ENCODE data around the gene GRIPAP1.

- no peak for TF ChIP-seq EZH2phosphoT487 (conservative IDR thresholded peaks at IDR 0.05; ENCODE audit: low read length)
- TF ChIP-seq, protein P1, sequence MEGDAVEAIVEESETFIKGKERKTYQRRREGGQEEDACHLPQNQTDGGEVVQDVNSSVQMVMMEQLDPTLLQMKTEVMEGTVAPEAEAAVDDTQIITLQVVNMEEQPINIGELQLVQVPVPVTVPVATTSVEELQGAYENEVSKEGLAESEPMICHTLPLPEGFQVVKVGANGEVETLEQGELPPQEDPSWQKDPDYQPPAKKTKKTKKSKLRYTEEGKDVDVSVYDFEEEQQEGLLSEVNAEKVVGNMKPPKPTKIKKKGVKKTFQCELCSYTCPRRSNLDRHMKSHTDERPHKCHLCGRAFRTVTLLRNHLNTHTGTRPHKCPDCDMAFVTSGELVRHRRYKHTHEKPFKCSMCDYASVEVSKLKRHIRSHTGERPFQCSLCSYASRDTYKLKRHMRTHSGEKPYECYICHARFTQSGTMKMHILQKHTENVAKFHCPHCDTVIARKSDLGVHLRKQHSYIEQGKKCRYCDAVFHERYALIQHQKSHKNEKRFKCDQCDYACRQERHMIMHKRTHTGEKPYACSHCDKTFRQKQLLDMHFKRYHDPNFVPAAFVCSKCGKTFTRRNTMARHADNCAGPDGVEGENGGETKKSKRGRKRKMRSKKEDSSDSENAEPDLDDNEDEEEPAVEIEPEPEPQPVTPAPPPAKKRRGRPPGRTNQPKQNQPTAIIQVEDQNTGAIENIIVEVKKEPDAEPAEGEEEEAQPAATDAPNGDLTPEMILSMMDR (IDR thresholded peaks at IDR 0.05; ENCODE audit: insufficient read depth, low read length, poor library complexity, severe bottlenecking): no peak
Measured at GRCh38 chrX:48924270-48924669, 77.8 kb downstream of the GRIPAP1 start.

Data from SU-DHL-6 (cell line).